Transverse colon (tissue), 4 donors: ENCODE data around the gene SDK2. TPM values are rescaled to one million over a fixed set of nuclear protein-coding genes. Genes with fewer than 3 reads are reported as not detected.

Experiments
- DNase-seq: peaks from one replicate; pipeline ENCODE4 v3.0.0-alpha.2; 2019
- H3K27ac ChIP-seq, 4 donors: fragments of 200-600 bp; sonication (generic); 2 replicates each; pipeline ENCODE4 v1.5.1; 2016 to 2018; ENCODE audit warnings: inconsistent platforms in 4 of 4
- H3K27me3 ChIP-seq: fragments of 200-600 bp; sonication (generic); 2 replicates; pipeline ENCODE4 v1.5.1; 2017; ENCODE audit warnings: inconsistent platforms
- H3K36me3 ChIP-seq, 4 donors: fragments of 200-600 bp; sonication (generic); 2 replicates each; pipeline ENCODE4 v1.5.1; 2017 to 2019; ENCODE audit warnings: inconsistent platforms in 4 of 4
- H3K4me1 ChIP-seq, 4 donors: fragments of 200-600 bp; sonication (generic); 2 replicates each; pipeline ENCODE4 v1.5.1; 2017 to 2020; ENCODE audit warnings: inconsistent platforms in 4 of 4
- H3K4me3 ChIP-seq, 4 donors: fragments of 200-600 bp; sonication (generic); 1 replicate in 1 of 4; 2 replicates in 3 of 4; pipeline versions ENCODE4 v1.5.1 to v1.6.1; 2017 to 2019; ENCODE audit warnings: inconsistent platforms in 4 of 4
- H3K9me3 ChIP-seq, 2 donors: fragments of 200-600 bp; sonication (generic); 2 replicates each; pipeline ENCODE4 v1.5.1; 2017 to 2019; ENCODE audit warnings: inconsistent platforms in 2 of 2
- CTCF ChIP-seq, 5 experiments: fragments of 200-600 bp in 3 of 5; fragments of 450-650 bp in 2 of 5; sonication (generic) in 3 of 5; IDR thresholded peaks; 1 replicate in 2 of 5; 2 replicates in 3 of 5; pipeline ENCODE4 v1.5.1; 2016 to 2017; ENCODE audit warnings: antibody characterized with exemption in 5 of 5, inconsistent platforms in 3 of 5, mild to moderate bottlenecking in 2 of 5, moderate library complexity in 1 of 5
- EP300 ChIP-seq: sonication (generic); formaldehyde crosslinking; IDR thresholded peaks from one replicate; pipeline ENCODE4 v1.6.1; 2017; ENCODE audit warnings: antibody characterized with exemption, low read depth
- POLR2A ChIP-seq: fragments of 450-650 bp; IDR thresholded peaks from one replicate; pipeline ENCODE4 v1.6.1; 2016; ENCODE audit warnings: antibody characterized with exemption, mild to moderate bottlenecking, moderate library complexity
- POLR2AphosphoS5 ChIP-seq, 3 donors: sonication (generic); formaldehyde crosslinking; IDR thresholded peaks; one replicate each; pipeline ENCODE4 v1.6.1; 2016; ENCODE audit warnings: antibody characterized with exemption in 3 of 3
- WGBS, 2 donors: methylation state at CpG; one replicate each; pipeline ENCODE4 v1.1.5; 2018; ENCODE audit warnings: low coverage in 1 of 2; 5-methylcytosine and 5-hydroxymethylcytosine counted together
- in situ Hi-C, 4 donors: fragments of 200-750 bp; cut with MboI; loops; one replicate each; pipeline versions ENCODE4 v1.15.0 to v1.15.1; 2017; ENCODE audit warnings: low sequenced_read_pairs in 3 of 4, low pct_ligation_motif_present in 1 of 4, low pct_unique_long_range_greater_than_20kb in 1 of 4
- intact Hi-C: fragments of 100-400 bp; cut with DNase I; formaldehyde crosslinking; loops from one replicate; pipeline ENCODE4 v1.15.1; 2023; ENCODE audit warnings: low total_unique reads
- total RNA-seq, 4 donors: library from RNA; depleted of rRNA; stranded (reverse); fragments of >200 nt; gene quantifications; one replicate each; pipeline ENCODE4 v1.1.0, GENCODE V29; 2016

The SDK2 gene
- total RNA-seq, 4 donors from 2014 or later, result 2.6 to 9.8 (median 3.4) TPM

- Histone ChIP-seq H3K27me3 (no peaks in the 10 kb centered on the region), H3K27ac (no peak overlapping the region), H3K36me3 (no peaks in the 10 kb centered on the region), H3K9me3 (no peaks in the 10 kb centered on the region), H3K4me1 (no peaks in the 10 kb centered on the region), H3K4me3 (no peak overlapping the region)
- no peak for DNase-seq
- no peak for TF ChIP-seq POLR2A
- no peak for TF ChIP-seq POLR2AphosphoS5 (IDR thresholded peaks at IDR 0.05)
- TF ChIP-seq CTCF (IDR thresholded peaks at IDR 0.05), result no peak
- no peak for TF ChIP-seq EP300
- intact Hi-C loops (no loop called here), in situ Hi-C loops (no loop called here)
- 63 to 93% methylated on average over 4 to 8 of the region's 9 CpGs for WGBS, 2 donors
Measured at GRCh38 chr17:73465130-73465952, 178.9 kb downstream of the SDK2 start.

GRCh38 chr17:73464447-73464846, 179.8 kb downstream of the SDK2 start:
- Histone ChIP-seq H3K4me3 (no peak overlapping the region), H3K36me3 (no peaks in the 10 kb centered on the region), H3K27ac (no peak overlapping the region), H3K4me1 (no peaks in the 10 kb centered on the region), H3K9me3 (no peaks in the 10 kb centered on the region), H3K27me3 (no peaks in the 10 kb centered on the region)
- no peak for DNase-seq
- TF ChIP-seq EP300 (no peak), CTCF (IDR thresholded peaks at IDR 0.05) (no peak), POLR2AphosphoS5 (IDR thresholded peaks at IDR 0.05) (no peak), POLR2A (no peak)
- intact Hi-C loops (no loop called here), in situ Hi-C loops (no loop called here)
- 96 to 100% methylated on average over 4 of the region's 4 CpGs for WGBS, 2 donors

- H3K36me3 ChIP-seq, result no peaks in the 10 kb centered on the region
- in situ Hi-C loops (no loop called here), intact Hi-C loops (no loop called here)
- DNase-seq, result no peak
- no peaks in the 10 kb centered on the region for H3K9me3 ChIP-seq
- H3K4me1 ChIP-seq, result no peaks in the 10 kb centered on the region
- no peak overlapping the region for H3K27ac ChIP-seq
- no peak for TF ChIP-seq CTCF (IDR thresholded peaks at IDR 0.05)
- TF ChIP-seq POLR2AphosphoS5 (IDR thresholded peaks at IDR 0.05), result no peak
- WGBS, 2 donors, result 61 to 100% methylated on average over 2 to 5 of the region's 5 CpGs
- H3K27me3 ChIP-seq, result no peaks in the 10 kb centered on the region
- no peak overlapping the region for H3K4me3 ChIP-seq
Measured at GRCh38 chr17:73463821-73464220, 180.4 kb downstream of the SDK2 start.

GRCh38 chr17:73462823-73463222, 181.4 kb downstream of the SDK2 start:
- DNase-seq, result no peak
- no peaks in the 10 kb centered on the region for H3K27me3 ChIP-seq
- TF ChIP-seq EP300 (no peak), CTCF (IDR thresholded peaks at IDR 0.05) (no peak), POLR2AphosphoS5 (IDR thresholded peaks at IDR 0.05) (no peak), POLR2A (no peak)
- H3K36me3 ChIP-seq, result no peaks in the 10 kb centered on the region
- intact Hi-C loops (no loop called here), in situ Hi-C loops (no loop called here)
- no peak overlapping the region for H3K4me3 ChIP-seq
- 55% methylated on average over 8 of the region's 8 CpGs; no CpG with 5 or more reads in 1 of the 2 donors for WGBS, 2 donors
- H3K9me3 ChIP-seq, result no peaks in the 10 kb centered on the region
- H3K27ac ChIP-seq, result no peak overlapping the region
- no peaks in the 10 kb centered on the region for H3K4me1 ChIP-seq
